ENCODE measurements around the gene COLEC11. TPM values are rescaled to one million over a fixed set of nuclear protein-coding genes. Genes with fewer than 3 reads are reported as not detected.

Gene COLEC11
- total and polyA plus RNA-seq, 9 of the 15 experiments (the other 6 are each of a cell fraction or from before 2014, with no cell fraction given): 0.32 to 4.3 (median 1.8) TPM

DNA sequence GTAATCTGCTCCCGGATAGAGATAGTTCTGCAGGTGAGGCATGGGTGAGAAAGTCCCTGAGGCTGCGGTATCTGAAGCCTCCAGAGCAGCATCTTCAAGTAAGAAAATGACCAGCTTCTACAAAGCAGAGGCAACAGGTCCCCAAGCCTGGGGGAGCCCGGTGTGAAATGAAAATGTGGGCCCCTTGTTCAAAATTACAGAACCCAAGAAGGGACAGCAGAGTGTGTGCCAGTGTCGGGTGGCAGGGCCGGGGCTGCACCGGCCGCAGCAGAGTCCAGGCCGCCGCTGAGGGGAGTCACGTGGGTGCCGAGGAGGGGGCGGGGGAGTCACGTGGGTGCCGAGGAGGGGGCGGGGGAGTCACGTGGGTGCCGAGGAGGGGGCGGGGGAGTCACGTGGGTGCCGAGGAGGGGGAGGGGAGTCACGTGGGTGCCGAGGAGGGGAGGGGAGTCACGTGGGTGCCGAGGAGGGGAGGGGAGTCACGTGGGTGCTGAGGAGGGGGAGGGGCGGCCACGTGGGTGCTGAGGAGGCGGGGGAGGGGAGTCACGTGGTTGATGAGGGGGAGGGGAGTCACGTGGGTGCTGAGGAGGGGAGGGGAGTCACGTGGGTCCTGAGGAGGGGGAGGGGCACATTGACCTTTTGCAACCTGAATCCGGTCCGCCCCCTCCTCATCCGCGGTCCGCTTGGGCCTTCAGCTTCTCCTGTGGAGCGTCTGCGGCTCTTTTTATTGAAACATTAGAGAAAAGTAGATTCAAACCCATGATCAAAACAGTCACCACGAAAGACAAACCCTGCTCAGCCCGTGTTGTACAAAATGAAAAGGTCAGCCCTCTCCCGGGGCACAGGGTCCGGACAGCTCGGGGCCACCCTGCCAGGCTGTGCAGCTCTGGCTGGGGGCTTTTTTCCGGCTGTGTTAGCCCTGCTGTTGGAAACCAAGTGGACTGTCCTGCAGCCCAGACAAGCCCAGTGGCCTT lies 10.4 kb downstream of the COLEC11 start (continued):
- TF ChIP-seq SRSF3 (IDR thresholded peaks at IDR 0.05; ENCODE audit: insufficient read depth, low read length): no peak
- TF ChIP-seq, protein P1, sequence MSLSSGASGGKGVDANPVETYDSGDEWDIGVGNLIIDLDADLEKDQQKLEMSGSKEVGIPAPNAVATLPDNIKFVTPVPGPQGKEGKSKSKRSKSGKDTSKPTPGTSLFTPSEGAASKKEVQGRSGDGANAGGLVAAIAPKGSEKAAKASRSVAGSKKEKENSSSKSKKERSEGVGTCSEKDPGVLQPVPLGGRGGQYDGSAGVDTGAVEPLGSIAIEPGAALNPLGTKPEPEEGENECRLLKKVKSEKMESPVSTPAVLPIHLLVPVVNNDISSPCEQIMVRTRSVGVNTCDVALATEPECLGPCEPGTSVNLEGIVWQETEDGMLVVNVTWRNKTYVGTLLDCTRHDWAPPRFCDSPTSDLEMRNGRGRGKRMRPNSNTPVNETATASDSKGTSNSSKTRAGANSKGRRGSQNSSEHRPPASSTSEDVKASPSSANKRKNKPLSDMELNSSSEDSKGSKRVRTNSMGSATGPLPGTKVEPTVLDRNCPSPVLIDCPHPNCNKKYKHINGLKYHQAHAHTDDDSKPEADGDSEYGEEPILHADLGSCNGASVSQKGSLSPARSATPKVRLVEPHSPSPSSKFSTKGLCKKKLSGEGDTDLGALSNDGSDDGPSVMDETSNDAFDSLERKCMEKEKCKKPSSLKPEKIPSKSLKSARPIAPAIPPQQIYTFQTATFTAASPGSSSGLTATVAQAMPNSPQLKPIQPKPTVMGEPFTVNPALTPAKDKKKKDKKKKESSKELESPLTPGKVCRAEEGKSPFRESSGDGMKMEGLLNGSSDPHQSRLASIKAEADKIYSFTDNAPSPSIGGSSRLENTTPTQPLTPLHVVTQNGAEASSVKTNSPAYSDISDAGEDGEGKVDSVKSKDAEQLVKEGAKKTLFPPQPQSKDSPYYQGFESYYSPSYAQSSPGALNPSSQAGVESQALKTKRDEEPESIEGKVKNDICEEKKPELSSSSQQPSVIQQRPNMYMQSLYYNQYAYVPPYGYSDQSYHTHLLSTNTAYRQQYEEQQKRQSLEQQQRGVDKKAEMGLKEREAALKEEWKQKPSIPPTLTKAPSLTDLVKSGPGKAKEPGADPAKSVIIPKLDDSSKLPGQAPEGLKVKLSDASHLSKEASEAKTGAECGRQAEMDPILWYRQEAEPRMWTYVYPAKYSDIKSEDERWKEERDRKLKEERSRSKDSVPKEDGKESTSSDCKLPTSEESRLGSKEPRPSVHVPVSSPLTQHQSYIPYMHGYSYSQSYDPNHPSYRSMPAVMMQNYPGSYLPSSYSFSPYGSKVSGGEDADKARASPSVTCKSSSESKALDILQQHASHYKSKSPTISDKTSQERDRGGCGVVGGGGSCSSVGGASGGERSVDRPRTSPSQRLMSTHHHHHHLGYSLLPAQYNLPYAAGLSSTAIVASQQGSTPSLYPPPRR (CRISPR knock-in tag; IDR thresholded peaks at IDR 0.05; ENCODE audit: borderline replicate concordance): no peak
- no peak for TF ChIP-seq HDAC2 (IDR thresholded peaks at IDR 0.05)
- TF ChIP-seq, protein P2, sequence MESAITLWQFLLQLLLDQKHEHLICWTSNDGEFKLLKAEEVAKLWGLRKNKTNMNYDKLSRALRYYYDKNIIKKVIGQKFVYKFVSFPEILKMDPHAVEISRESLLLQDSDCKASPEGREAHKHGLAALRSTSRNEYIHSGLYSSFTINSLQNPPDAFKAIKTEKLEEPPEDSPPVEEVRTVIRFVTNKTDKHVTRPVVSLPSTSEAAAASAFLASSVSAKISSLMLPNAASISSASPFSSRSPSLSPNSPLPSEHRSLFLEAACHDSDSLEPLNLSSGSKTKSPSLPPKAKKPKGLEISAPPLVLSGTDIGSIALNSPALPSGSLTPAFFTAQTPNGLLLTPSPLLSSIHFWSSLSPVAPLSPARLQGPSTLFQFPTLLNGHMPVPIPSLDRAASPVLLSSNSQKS (CRISPR knock-in tag; IDR thresholded peaks at IDR 0.05): no peak
- peak; percentile 23; the same call in 1 of the 2 replicates for TF ChIP-seq ZBTB7A (IDR thresholded peaks at IDR 0.05; ENCODE audit: borderline replicate concordance, control insufficient read depth, low read depth, low read length)
- peak; percentile 76 for TF ChIP-seq ZFX (CRISPR knock-in tag; IDR thresholded peaks at IDR 0.05)
- TF ChIP-seq ZNF79 (CRISPR knock-in tag; IDR thresholded peaks at IDR 0.05; ENCODE audit: low read depth): no peak
- no peak for TF ChIP-seq PHTF2 (CRISPR knock-in tag; IDR thresholded peaks at IDR 0.05)
- TF ChIP-seq, protein P3, sequence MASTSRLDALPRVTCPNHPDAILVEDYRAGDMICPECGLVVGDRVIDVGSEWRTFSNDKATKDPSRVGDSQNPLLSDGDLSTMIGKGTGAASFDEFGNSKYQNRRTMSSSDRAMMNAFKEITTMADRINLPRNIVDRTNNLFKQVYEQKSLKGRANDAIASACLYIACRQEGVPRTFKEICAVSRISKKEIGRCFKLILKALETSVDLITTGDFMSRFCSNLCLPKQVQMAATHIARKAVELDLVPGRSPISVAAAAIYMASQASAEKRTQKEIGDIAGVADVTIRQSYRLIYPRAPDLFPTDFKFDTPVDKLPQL (IDR thresholded peaks at IDR 0.05; ENCODE audit: extremely low read depth, insufficient read length): no peak
- no peak for TF ChIP-seq MECOM (CRISPR knock-in tag; IDR thresholded peaks at IDR 0.05)
- TF ChIP-seq NFYB (IDR thresholded peaks at IDR 0.05; ENCODE audit: extremely low read depth, insufficient read length): no peak
- TF ChIP-seq, protein P4, sequence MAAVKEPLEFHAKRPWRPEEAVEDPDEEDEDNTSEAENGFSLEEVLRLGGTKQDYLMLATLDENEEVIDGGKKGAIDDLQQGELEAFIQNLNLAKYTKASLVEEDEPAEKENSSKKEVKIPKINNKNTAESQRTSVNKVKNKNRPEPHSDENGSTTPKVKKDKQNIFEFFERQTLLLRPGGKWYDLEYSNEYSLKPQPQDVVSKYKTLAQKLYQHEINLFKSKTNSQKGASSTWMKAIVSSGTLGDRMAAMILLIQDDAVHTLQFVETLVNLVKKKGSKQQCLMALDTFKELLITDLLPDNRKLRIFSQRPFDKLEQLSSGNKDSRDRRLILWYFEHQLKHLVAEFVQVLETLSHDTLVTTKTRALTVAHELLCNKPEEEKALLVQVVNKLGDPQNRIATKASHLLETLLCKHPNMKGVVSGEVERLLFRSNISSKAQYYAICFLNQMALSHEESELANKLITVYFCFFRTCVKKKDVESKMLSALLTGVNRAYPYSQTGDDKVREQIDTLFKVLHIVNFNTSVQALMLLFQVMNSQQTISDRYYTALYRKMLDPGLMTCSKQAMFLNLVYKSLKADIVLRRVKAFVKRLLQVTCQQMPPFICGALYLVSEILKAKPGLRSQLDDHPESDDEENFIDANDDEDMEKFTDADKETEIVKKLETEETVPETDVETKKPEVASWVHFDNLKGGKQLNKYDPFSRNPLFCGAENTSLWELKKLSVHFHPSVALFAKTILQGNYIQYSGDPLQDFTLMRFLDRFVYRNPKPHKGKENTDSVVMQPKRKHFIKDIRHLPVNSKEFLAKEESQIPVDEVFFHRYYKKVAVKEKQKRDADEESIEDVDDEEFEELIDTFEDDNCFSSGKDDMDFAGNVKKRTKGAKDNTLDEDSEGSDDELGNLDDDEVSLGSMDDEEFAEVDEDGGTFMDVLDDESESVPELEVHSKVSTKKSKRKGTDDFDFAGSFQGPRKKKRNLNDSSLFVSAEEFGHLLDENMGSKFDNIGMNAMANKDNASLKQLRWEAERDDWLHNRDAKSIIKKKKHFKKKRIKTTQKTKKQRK (IDR thresholded peaks at IDR 0.05; ENCODE audit: borderline replicate concordance, low read depth, low read length): no peak
- TF ChIP-seq CEBPG (CRISPR knock-in tag; IDR thresholded peaks at IDR 0.05): no peak
- TF ChIP-seq CEBPG (tag; conservative IDR thresholded peaks at IDR 0.05 in 1 of 2, IDR thresholded peaks at IDR 0.05 in 1 of 2): no peak
- no peak for TF ChIP-seq ZNF124 (CRISPR knock-in tag; IDR thresholded peaks at IDR 0.05)
- TF ChIP-seq ZNF778 (CRISPR knock-in tag; IDR thresholded peaks at IDR 0.05): no peak
